ENCODE results near the gene TMEM116. TPM values are rescaled to one million over a fixed set of nuclear protein-coding genes. Genes with fewer than 3 reads are reported as not detected.

Gene TMEM116
- total and polyA plus RNA-seq, 2 of the 4 experiments (the other 2 are of a cell fraction): 5.5 to 8.4 TPM

- BruUV-seq (replicated peaks): no TSS peak
- Histone ChIP-seq H2AK9ac (replicated peaks; ENCODE audit: low read depth, low read length, poor library complexity) (no peak overlapping the region), H3K27ac (ENCODE audit: insufficient read depth, low read length) (no peak overlapping the region), H3K9me1 (ENCODE audit: insufficient read depth, low read length) (peaks cover 8% of the 10 kb centered on the region), H3K18ac (ENCODE audit: low read depth, low read length) (no peak overlapping the region), H2BK5ac (ENCODE audit: low read depth, low read length, poor library complexity, severe bottlenecking) (no peak overlapping the region), H4K20me1 (ENCODE audit: insufficient read depth, low read length) (no peaks in the 10 kb centered on the region), H3K36me3 (ENCODE audit: control insufficient read depth, insufficient read depth, low read length) (peaks cover 3% of the 10 kb centered on the region), H3K56ac (ENCODE audit: extremely low read depth, insufficient read depth, low read length) (no peak overlapping the region), H4K91ac (ENCODE audit: insufficient read depth, low read depth, low read length) (no peak overlapping the region), H3K4me2 (ENCODE audit: low read depth, low read length) (no peak overlapping the region), H3K23ac (ENCODE audit: low read depth, low read length) (no peak overlapping the region), H2BK20ac (ENCODE audit: low read depth, low read length) (no peak overlapping the region), H3K9ac (ENCODE audit: low read depth, low read length) (no peak overlapping the region), H4K5ac (ENCODE audit: low read depth, low read length) (no peak overlapping the region), H2AK5ac (ENCODE audit: low read depth, low read length) (no peak overlapping the region), H3K4me1 (ENCODE audit: control insufficient read depth, insufficient read depth, low read length) (no peaks in the 10 kb centered on the region), H3K79me1 (ENCODE audit: low read depth in 1 of 2, low read length in 2 of 2) (no peaks in the 10 kb centered on the region), H3K27me3 (ENCODE audit: control insufficient read depth, insufficient read depth, low read length) (no peaks in the 10 kb centered on the region), H3K9me3 (ENCODE audit: control insufficient read depth, insufficient read depth, low read length) (no peaks in the 10 kb centered on the region; the same call in 1 of the 2 replicates), H2BK120ac (ENCODE audit: low read depth, low read length) (no peak overlapping the region), H3K4ac (ENCODE audit: low read depth, low read length) (no peak overlapping the region), H3K14ac (replicated peaks; ENCODE audit: low read depth, low read length) (no peak overlapping the region), H2BK15ac (ENCODE audit: low read depth, low read length) (no peak overlapping the region), H3K4me3 (ENCODE audit: insufficient read depth, low read depth, low read length) (no peak overlapping the region), H2AFZ (replicated peaks; ENCODE audit: low read length, poor library complexity) (no peak overlapping the region), H4K8ac (ENCODE audit: low read depth in 2 of 2, low read length in 2 of 2) (no peak overlapping the region)
- dilution Hi-C loops (cut with HindIII; ENCODE audit: low sequenced_read_pairs, unreplicated experiment) (no loop called here), in situ Hi-C loops (cut with MboI; ENCODE audit: low sequenced_read_pairs) (no loop called here), intact Hi-C loops (cut with micrococcal nuclease) (no loop called here)
- DNase-seq (no peak), ATAC-seq (ENCODE audit: low read depth) (no peak)
- ChIA-PET CTCF (no interaction called here), POLR2A (ENCODE audit: unreplicated experiment) (no interaction called here)
- TF ChIP-seq NFE2L2 (IDR thresholded peaks at IDR 0.05; ENCODE audit: low read depth, low read length): no peak
- TF ChIP-seq MAFK (IDR thresholded peaks at IDR 0.05; ENCODE audit: low read depth, low read length): no peak
- TF ChIP-seq MXI1 (IDR thresholded peaks at IDR 0.05; ENCODE audit: borderline replicate concordance, low read depth, low read length): no peak
- no peak for TF ChIP-seq USF2 (IDR thresholded peaks at IDR 0.05; ENCODE audit: low read depth, low read length)
- TF ChIP-seq RAD21 (IDR thresholded peaks at IDR 0.05; ENCODE audit: low read length): no peak
- no peak for TF ChIP-seq CHD1 (IDR thresholded peaks at IDR 0.05; ENCODE audit: low read depth, low read length)
- no CpG with 5 or more reads among the region's 3 CpGs for WGBS, 2 experiments (ENCODE audit: extremely low coverage in 2 of 2, insufficient read length in 1 of 2)
These were observed 107.5 kb downstream of the TMEM116 start for GRCh38 chr12:111905502-111905901.
